NCI-H1436 treated with DMSO at 0.1 percent for 48 hours (cell line): ENCODE measurements around the gene PLXNA2.

Source experiments
- DNase-seq: peaks from one replicate; lab custom pipeline; 2025; lab: John Stamatoyannopoulos, UW

Gene PLXNA2

DNA sequence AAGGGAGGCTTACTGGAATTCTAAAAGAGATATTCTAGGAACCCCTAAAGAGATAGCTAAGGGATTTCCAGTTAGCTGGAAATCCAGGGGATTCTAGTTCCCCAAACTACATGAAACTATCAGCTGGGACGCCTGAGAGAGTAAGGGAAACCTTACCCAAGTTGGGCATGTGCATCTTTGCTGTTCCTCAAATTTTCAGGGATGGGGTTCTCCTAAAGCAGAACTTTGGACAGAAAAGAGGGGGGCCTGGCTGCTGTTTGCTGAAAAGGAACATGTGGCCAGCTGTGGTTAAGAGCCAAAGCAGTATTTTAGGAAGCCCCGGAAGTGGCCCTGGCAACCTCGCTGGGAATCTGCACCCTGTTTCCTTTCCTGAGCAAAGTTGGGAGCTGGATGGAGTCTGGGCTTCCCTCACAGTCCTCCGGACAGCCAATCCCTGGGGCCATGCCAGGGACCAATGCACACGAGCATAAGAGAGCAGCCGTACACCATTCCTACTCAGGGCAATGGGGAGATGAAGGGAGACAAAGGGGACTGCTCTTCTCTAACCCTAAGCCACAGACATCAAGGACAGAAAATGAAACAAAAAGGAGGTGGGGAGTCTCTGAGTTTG lies 154.3 kb downstream of the PLXNA2 start:
- DNase-seq: no peak

DNA sequence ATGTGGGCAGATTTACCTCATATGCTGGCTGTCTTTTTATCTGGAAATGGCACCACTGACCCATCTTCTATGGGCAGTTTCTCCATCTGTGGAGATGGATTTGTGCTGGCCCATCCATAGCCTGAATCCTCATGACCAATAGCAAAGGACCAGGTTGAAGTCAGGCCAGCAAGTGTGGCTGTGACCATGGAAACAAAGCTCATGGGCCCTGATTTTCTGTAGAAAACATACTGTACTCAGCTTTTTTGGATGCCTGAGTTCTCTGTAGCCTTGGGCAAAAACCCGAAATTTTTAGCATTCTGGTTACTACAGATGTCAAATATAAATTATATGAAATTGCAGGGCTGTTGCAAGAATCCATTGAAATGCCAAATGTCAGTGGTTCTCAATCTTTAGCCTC lies 155.0 kb downstream of the PLXNA2 start:
- DNase-seq: no peak

DNA sequence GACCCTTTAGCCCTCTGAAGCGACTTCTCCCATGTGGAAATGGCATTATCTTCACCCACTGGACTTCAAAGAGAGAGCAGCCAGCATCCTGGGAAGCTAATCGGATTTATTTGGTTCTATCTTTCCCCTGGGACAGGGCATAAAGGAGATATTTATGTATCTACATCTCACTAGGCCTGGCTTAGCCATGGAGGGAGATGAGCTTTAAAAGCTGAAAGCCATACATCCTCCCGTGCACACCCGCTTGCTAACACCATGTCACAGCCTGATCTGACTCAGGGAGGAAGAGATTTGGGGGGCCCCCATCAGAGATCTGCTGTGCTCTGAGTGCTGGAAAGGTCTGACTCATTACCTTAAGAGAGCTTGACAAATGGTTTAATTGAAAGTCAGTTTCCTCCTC lies 155.9 kb downstream of the PLXNA2 start:
- no peak for DNase-seq

DNA sequence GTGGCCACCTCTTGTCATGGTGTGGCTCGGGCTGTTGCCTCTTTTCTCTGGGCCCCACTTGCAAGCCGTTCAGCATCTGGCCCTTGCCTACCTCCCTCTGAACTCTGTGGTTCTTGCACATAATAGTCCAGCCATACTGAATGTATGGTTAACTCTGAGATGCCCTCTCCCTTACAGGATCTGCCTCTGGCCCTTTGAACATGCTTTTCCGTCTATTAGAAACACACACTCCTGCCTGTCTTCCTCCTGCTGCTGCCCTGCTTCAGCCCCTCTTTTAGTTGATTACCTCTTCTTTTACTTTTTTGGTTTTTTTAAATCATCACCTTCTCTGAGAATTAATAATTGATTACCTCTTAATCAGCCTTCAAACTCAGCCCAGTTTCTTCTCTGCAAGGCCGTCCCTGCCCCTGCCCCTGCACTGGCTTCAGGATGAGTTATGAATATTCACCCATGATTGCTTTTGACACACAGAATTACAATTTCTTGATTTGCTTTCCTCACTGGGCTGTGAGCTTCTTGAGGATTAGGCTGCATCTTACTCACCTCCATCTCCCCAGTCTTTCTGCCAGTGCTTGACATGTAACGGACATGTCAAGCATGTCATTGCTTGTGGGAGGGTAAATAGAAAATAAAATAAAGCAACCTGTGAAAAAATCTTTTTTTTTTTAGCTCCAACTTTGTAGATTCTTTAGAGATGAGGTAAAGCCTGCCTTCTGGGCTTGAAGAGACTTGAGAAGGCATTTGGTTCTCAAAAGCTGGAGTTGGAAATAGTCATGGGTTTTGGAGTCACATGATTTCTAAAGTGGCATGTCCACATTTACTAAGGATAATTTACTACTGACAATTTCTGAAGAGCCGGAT lies 158.3 kb downstream of the PLXNA2 start:
- no peak for DNase-seq

DNA sequence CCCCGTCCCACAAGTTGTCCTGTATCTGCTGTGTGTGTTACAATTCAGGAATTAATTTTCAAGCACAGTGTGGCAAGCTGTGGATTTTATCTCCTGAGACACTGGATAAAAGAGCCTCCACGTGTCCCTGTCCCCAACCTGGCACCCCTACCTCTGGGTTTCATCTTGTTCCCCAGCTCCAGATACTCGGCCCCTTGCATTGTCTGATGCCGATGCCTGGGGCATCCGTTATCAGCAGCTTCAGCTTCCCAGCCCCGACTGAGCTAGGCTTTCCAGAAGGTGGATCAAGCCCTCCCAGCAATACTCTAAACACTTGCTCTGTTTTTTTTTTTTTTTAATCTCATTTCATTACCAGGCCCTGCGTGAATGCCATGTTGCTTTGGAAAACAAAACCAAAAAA lies 159.4 kb downstream of the PLXNA2 start:
- no peak for DNase-seq

DNA sequence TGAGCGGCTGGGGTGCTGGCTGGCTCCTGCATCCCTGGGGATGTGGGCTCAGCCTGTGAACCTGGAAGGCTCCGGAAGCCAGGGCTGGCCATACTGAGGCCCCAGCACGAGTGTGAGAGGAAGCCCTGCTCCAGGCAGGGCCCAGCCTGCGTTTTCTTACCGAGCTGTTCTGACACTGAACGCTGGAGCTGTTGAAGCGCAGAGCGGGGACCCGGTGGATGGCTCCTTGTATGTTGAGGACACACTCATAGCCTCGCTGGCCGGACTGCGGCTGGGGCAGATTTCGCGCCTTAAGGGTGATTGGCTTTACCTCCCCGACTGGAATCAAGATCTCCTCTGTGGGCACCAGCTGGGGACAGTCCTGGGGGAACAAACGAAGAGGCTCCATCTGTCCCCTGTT lies 160.0 kb downstream of the PLXNA2 start:
- no peak for DNase-seq

DNA sequence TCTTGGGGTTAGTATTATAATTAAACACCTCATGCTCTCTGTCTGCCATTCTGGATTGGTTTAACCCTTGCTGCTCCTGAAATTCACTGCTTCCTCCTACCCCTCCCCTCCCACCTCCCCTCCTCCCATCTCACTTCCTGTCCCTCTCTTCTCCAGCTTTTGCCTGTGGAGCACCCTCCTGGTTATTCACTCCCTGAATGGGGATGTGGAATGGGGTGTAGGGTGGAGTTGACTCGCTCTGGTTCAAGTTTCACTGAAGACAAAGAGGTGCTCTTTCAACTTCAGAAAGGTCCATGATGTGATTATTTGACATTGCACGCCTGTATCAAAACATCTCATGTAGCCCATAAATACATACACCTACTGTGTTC lies 160.5 kb downstream of the PLXNA2 start:
- no peak for DNase-seq

DNA sequence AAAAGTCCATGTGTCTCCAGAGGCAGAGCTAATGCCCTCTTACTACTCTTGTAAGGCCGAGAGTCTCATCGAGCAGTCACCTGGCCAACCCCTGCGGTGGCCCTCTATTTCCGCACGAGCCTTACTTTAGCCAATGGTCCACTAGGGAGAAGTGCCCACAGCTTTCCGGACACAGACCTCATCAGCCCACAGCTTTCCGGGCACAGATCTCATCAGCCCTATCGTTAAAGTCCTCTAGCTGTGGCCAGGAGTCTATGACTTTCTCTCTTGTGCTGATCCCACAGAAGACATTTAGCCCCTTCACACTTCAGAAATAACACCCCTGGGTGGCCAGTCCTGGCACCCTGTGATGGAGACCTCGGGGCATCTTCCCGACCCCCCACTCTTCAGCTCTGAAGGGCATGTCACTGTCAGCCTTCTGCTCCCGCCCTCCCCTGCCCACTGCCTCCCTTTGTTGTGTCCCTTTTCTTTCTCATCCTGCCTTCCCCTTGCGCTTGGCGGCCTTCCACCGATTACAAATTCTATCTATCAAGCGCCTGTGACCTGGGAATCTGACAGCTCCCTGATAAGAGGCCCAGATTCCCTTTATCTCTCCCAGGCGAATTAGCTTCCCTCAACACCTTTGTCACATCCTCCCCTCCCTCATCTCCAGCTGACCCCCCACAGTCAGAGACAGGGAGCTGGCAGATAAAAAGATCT lies 161.0 kb downstream of the PLXNA2 start:
- no peak for DNase-seq

DNA sequence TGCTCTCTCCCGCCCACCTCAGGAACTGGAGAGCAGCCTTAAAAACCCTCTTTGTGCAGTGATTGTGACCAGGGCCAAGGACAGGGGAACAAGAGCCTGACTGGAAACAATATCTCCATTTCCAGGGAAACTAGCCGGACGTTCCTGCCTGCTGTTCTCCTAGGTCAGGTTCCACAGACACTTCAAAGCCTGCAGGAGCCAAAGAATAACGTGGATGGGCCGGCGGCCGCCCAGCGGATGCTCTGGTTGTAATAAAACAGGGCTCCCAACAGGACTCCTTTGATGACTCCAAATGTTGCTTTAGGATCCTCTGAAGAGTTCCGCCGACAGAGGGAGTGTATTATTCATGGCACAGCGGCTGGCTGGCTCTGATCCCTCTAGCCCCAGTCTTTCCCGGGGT lies 162.2 kb downstream of the PLXNA2 start:
- no peak for DNase-seq

DNA sequence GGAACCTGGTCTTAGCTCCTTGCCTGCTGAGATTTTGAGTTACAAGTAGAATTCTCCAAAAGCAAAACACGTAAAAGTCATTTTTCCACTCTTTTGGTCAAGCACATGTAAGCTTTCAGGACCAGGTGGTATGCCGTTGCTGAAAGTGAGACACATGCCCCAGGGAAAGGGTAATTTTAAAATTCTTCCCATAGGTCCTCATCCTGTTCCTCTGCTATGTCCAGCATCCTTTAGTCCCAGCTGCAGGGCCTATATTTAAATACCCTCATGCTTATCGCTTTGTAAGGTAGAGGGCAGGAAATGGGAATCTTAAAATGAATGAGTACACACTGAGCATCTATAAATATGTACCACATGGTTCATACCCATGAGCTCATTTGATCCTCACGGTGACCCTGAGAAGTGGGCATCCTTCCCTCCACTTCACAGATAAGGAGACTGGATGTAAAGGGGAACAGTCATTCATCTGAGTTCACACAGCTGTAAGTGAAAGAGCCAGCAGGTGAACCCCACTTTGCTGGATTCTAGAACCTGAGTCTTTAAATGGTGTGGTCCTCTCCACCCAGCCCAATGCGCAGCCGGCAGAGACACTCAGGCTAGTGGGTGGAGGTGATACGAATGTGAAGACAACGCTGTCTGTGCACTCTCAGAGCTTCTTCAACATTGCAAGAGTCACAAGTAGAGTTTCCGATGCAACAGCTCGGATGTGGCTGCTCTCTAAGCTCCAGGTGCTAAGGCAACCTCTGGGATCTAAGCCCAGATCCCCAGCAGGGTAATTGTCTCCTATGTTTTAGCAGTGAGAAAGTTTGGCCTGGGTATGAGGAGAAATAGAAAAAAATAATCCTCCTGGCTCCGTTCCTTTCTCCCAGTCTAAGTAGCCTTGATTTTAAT lies 163.5 kb downstream of the PLXNA2 start:
- no peak for DNase-seq

DNA sequence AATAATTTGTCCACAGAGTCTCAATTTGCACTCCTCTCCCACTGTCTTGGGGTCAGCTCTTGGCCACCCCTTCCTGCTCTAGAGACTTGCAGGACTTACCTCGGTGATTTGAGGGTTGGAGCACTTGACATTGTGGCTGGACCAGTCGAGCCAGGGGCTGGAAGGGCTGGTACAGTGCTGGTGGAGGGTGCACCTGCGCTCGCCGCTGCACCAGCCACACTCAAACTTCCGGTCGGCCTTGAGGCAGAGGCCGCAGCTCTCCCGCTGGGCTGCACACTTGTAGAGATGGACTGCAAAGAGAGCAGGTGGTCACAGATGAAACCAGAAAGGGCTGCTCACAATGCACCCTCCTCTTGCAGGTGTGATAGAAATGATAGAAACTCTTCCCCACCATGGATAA lies 165.0 kb downstream of the PLXNA2 start:
- no peak for DNase-seq

DNA sequence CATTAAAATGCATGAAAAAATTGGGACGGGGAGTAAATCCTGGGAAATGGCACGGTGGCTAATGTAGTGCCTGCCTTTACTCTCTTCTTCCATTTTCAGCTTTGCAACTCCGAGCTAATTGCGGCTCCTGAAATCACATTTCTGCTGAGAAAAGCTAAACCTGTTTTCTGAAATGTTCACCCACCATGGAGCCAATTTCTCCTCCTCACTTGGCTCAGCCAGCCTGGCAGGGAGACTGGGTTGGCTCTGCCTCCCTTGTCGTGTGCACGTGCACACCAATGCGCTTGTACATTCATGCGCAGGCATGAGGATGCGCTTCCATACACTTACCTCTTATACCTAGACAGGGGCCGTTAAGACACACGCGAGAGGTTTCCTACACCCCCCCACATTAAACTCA lies 165.4 kb downstream of the PLXNA2 start:
- DNase-seq: no peak

DNA sequence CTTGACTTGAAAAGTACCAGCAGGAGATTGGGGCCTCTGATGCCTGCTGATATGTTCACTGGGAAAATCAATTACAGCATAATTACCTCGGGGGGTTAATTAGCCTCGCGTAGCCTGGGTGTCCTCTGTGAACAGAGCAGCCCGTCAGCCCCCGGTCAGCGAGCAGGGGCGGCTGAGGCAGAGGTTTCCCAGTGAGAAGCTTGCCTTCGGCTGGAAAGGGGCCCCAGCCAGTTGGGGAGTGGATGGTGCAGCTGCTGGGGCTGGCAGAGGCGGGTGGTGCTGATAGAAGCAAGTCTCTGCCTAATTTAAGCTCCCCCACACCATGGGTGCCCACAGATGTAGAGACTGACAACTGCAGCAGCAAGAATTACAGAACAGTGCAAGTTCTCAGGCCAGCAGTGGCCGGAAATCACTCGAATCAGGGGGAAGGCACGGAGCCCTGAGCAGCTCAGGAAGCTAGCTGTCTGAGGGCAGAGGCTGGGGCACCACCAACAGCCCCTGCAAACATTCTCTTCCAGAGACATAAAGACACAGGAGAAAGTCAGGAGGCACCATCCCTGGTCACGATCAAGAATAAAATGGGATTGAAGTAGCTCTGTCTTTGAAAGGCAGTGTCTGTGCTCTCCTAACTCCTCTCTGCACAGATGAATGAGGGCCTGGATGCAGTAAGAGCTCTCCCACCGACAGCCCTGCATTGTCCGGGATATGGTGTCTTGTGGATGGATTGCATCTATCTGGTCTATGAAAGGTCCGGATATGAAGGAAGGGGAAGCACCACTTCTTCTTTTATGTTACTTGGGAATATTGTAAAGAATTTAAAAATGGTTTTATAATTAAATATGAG lies 166.7 kb downstream of the PLXNA2 start:
- no peak for DNase-seq

DNA sequence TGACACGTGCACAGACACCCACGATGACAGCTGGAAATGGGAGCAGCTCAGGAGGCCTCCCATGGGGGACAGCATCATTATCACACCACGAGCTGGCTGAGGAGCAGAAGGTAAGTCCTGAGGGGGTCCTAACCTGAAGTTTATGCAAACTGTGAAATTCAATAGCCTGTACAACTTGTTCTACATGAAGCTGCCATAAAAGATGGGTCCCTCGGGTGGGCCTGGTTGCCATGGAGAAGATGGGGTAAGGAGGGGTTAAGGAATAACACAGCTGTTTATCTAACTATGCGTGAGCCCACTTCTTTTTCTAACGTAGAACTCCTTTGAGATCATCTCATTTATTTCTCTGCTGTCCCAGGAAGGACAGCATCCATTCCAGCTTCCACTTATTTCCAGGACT lies 169.8 kb downstream of the PLXNA2 start:
- no peak for DNase-seq

DNA sequence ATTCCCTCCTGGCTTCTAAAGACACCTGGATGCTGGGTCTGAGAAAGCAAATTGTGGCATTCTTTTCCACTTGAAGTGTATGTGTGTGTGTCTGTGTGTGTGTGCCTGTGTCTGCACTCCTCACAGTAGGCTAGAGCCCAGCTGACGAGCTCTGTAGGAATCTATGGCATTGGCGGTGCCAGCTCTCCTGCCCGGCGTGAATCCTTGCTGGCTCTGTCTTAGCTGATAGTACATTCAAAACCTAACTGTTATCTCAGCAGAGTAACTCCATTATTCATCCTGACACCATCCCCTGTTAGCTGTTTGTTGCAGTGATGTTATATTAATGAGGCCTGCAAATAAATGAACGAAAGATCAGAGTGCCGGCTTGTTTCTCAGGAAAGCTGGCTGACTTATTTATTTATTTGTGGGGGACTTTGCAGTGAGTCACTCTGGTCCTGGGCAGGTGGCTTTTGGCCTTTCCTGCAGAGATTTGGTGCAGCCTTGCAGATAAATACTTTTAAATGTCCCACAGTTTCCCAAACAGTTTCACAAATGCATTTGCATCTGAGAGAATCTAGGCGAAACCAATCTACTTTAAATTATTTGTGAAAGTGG lies 172.7 kb downstream of the PLXNA2 start:
- DNase-seq: no peak

DNA sequence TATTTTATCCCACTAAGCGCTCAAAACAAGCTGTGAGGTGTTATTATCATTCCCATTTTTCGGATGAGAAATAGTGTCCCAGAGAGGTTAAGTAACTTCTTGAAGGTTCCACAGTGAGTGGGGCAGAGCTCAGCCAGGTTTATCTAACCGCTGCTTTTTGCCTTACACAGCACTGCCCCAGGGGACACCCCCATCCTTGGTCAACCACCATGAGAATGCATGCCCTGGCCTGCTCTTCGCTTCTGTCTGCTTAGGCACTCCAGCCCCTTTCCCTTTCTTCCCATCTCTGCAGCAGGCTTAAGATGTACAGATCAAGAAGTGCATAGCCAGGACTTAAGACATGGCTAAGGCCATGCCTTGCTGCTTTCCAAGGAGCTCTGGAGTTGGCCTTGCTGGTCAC lies 174.3 kb downstream of the PLXNA2 start:
- DNase-seq: no peak

DNA sequence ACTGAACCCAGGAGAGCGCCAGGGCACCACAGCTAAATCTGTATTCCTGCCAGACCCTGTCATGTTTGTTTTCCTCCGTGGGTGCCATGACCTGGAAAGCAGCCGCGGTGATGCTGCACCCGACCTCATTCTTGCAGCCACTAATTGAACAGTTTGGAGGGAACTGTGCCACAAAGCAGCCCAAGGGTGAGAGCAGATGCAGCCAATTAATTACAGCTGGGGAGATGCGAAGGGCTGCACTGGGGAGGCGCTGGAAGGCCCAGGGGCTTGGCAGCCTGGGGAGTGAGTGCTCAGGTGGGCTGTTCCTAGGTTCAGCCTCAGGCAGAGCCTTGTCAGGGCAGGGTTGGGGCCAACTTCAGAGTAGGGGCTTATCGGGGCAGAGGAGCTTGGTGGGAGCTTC lies 174.9 kb downstream of the PLXNA2 start:
- no peak for DNase-seq

DNA sequence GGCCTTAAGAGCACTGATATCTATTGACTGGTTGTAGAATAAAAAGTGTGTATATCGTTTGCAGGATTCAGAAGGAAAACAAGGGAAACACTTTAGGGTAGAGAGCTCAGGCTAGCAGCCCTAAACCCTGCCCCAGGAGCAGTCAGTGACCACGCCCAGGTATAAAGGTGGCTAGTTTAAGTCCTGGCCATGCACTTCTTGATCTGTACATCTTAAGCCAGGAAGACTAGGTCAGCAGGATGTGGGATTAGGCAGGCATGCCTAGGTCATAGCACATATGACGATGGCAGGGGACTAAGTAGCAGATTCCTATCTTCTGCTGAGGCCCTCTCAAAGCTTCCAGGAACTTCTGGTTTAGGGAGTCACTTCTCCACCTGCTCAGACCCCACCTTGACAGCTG lies 175.3 kb downstream of the PLXNA2 start:
- no peak for DNase-seq

DNA sequence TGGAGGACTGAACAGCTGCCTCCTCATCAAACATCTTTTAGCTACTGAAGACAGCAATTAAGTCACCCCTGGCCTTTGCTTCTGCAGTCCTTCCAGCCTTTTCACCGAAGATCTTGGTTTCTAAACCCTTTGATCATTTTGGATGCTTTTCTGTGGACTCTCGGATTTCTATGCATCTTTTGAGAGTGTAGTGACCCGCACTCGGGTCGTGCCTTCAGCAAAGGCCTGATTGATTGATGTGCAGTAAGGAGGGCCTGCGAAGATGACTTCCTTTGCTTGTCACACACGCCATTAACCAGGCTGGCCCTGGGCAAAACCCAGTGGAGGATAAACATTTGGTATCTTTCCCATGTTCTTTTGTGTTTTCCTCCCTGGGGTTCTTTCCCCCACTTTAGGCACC lies 175.8 kb downstream of the PLXNA2 start:
- no peak for DNase-seq

DNA sequence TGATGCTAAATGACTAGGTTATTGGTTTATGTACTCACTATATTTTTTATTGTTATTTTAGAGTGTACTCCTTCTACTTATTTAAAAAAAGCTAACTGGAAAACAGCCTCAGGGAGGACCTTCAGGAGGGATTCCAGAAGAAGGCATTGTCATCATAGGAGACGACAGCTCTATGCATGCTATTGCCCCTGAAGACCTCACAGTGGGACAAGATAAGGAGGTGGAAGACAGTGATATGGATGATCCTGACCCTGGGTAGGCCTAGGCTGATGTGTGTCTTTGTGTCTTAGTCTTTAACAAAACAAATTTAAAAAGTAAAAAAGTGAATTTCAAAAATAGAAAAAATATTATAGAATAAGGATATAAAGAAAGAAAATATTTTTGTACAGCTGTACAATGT lies 177.6 kb downstream of the PLXNA2 start:
- no peak for DNase-seq

DNA sequence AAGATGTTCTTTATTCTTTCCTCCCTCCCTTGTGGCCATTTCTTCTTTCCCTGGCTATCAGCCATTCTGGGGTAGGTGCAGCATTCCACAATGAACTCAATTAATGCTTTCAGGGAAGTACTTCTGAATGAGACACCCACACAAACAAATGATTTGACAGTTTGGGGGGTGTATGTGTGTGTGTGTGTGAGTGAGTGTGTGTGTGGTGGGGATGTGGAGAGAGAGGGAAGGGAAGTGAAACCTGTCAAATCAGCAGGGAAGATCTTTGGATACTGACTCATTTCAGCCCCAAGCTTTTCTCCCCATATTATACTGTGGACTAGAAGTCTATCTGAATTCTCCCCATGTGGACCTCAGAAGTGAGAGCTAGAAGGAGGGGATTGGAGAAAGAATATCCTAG lies 178.3 kb downstream of the PLXNA2 start:
- no peak for DNase-seq
